Retinal pigment epithelial cell (primary cell): Measurements from ENCODE around the gene NNT.
"Not testable (repeated sequence)": the region's sequence is repeated elsewhere in the genome, so short reads cannot be mapped to it uniquely, and the experiment has no call there.

Experiments
- DNase-seq: peaks from one replicate; pipeline ENCODE4 v3.0.0-alpha.2; 2010; ENCODE audit warnings: low read depth
- H3K4me3 ChIP-seq: 2 replicates; pipeline ENCODE4 v1.5.1; 2011; ENCODE audit warnings: mild to moderate bottlenecking, low read length, control low read depth, moderate library complexity
- TF ChIP-seq, protein P1 (sequence below): conservative IDR thresholded peaks from 2 replicates; pipeline ENCODE4 v1.5.1; 2011; ENCODE audit warnings: low read depth, low read length, control low read depth, inconsistent platforms

The NNT gene

DNA sequence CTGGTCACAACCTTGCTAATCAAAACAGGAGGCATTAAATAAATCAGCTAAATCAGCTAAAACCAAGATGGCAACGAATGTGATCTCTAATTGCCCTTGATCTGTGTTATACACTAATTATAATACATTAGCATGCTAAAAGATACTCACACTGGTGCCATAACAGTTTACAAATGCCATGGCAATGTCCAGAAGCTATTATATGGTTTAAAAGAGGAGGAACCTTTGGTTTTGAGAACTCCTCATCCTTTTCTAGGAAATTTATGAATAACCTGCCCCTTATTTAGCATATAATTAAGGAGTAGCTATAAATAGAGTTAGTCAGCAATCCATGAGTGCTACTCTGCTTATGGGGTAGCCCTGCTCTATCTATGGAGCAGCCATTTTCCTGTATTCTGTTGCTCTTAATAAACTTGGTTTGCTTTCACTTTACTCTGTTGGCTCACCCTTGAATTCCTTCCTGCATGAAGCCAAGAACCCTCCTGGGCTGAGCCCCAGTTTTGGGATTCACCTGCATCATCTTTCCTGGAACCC, 18.7 kb upstream of the NNT start:
- TF ChIP-seq, protein P1, sequence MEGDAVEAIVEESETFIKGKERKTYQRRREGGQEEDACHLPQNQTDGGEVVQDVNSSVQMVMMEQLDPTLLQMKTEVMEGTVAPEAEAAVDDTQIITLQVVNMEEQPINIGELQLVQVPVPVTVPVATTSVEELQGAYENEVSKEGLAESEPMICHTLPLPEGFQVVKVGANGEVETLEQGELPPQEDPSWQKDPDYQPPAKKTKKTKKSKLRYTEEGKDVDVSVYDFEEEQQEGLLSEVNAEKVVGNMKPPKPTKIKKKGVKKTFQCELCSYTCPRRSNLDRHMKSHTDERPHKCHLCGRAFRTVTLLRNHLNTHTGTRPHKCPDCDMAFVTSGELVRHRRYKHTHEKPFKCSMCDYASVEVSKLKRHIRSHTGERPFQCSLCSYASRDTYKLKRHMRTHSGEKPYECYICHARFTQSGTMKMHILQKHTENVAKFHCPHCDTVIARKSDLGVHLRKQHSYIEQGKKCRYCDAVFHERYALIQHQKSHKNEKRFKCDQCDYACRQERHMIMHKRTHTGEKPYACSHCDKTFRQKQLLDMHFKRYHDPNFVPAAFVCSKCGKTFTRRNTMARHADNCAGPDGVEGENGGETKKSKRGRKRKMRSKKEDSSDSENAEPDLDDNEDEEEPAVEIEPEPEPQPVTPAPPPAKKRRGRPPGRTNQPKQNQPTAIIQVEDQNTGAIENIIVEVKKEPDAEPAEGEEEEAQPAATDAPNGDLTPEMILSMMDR: no peak
- H3K4me3 ChIP-seq: no peak overlapping the region
- no peak for DNase-seq

DNA sequence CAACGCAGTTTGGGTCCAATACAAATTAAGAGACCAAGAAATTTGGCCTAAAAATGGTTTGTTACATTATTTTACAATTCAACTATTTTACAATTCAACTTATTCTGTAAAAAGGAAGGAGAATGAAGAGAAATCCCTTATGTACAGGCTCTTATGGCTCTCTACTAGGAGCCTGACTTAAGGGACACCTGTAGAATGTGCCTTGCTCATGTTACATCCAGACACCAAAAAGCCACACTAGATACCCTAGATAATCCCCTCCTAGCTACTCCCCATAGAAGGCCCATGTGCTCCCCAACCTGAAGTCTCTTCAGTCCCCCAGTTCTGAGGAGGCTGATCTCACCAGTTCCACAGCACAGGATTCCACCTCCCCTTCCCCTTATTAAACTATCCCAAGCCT, 14.1 kb upstream of the NNT start:
- no peak for DNase-seq
- H3K4me3 ChIP-seq: no peak overlapping the region
- TF ChIP-seq, protein P1: no peak

DNA sequence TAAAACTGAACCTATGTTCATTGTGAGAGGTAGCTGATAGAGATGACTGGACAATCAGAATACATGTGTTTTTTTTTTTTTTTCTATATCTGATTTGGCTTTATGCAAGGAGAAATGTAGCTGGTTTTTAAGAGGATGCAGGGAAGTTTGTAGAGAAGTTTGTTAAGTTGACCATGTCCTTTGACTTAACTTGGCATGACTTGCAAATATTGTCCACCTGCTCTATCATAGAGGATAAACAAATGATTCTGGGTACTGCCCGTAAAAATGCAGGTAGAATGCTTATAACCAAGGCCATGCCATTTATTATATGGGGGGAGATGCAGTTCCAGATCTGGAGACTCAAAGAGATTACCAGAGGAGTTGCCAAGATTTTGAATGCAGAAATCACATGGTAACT, 13.7 kb upstream of the NNT start:
- TF ChIP-seq, protein P1: no peak
- H3K4me3 ChIP-seq: no peak overlapping the region
- no peak for DNase-seq

DNA sequence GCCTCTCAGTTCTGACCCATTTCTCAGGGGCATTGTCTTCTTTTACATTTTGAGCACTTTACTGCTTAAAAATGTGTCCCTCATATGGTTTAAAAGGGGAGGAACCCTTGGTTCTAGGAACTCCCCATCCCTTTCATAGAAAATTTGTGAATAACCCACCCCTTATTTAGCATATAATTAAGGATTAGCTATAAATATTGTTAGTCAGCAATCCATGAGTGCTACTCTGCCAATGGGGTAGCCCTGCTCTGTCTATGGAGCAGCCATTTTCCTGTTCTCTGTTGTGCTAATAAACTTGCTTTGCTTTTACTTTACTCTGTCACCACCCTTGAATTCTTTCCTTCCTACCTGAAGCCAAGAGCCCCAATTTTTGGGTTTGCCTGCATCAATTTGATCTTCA, 12.3 kb upstream of the NNT start:
- H3K4me3 ChIP-seq: no peak overlapping the region
- no peak for DNase-seq
- TF ChIP-seq, protein P1: no peak

DNA sequence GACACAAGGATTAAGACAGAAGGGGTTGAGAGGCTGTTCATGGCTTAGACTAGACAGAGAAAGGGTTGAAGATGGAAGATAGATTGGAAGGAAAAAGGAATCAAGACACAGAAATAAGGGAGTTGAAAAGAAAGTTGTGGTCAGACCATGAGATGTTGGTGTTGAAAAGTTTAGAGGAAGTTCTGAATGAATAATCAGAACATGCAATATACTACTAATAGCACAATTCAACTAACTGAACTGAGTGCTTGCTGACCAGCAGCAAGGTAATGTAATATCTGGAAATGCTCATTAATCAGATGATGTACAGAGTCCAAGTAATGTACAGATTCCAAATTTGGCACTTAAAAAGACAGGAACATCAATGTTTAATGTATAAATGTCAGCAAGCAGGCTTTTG, 10.6 kb upstream of the NNT start:
- no peak for DNase-seq
- no peak overlapping the region for H3K4me3 ChIP-seq
- TF ChIP-seq, protein P1: no peak

DNA sequence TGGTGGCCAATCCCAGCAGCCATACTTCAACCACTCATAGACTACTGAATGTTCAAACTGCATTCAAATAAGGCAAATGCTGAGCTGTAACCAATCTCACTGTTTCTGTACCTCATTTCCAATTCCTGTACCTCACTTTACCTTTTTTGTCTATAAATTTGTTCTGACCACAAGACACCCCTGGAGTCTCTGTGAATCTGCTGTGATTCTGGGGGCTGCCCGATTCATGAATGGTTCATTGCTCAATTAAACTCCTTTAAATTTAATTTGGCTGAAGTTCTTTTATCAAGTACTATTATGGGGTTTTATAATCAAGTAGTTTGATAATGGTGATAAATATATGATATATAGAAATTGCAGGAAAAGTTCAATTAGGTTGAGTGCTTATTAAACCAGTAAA, 4.1 kb upstream of the NNT start:
- H3K4me3 ChIP-seq: not testable (repeated sequence)

DNA sequence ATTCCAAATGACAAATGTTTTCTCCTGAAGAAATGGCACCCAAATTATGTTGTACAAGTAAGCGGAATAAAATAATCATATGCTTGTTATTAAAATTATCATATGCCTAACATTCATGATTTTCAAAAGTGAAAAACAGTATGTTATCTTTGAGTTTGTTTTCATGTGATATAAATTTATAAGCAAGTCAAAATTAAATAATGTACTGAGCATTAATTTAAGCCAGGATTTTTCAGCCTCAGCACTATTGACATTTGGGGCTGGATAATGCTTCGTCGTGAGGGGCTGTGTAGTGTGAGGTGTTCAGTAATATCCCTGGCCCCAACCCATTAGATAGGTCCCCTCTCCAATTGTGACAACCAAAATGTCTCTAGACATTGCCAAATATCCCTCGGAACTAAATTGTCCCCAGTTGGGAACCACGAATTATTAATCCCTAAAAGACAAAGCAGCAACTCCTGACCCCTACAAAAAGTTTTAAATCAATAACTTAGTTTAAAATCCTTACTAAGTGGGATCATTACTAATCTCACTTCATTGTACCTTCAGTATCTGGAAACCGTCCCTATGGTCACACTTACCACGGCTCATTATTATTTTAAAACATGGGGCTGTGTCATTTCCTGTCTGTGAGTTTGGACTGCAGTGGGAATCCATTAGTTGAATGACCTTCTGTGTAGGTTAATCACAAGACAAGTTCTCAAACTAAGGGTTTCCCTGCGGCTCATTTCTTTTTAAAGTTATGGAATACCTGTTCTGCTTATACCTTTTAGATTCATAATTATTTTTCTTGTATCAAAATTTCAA, 1.3 kb upstream of the NNT start:
- TF ChIP-seq, protein P1: no peak
- DNase-seq: no peak
- H3K4me3 ChIP-seq: peak overlapping the region; percentile 88

More for the DNA sequence above, 4.1 kb upstream of the NNT start:
- DNase-seq: not testable (repeated sequence)
